PC-3 (cell line): ENCODE measurements around the gene TRAPPC11.

Experiments
- CTCF ChIP-seq: fragments of 300-600 bp; sonication (generic); conservative IDR thresholded peaks from 2 replicates; pipeline ENCODE4 v1.5.1; 2017; ENCODE audit warnings: antibody characterized with exemption, low read depth, mild to moderate bottlenecking, low read length
- EZH2 ChIP-seq: fragments of 300-600 bp; sonication (generic); IDR thresholded peaks from one replicate; pipeline ENCODE4 v1.6.1; 2017; ENCODE audit warnings: antibody characterized with exemption, mild to moderate bottlenecking, low read length; ENCODE audit not compliant: unreplicated experiment
- EZH2phosphoT487 ChIP-seq: fragments of 300-600 bp; sonication (generic); IDR thresholded peaks from 2 replicates; pipeline ENCODE4 v1.6.1; 2018; ENCODE audit warnings: mild to moderate bottlenecking, antibody characterized with exemption, low read length, borderline replicate concordance

GRCh38 chr4:183729430-183730328 is 70.6 kb downstream of the TRAPPC11 start:
- TF ChIP-seq CTCF: no peak
- TF ChIP-seq EZH2: no peak
- TF ChIP-seq EZH2phosphoT487: no peak
